Panc1 (cell line): Measurements from ENCODE around the gene EVA1C.

ENCODE experiments used
- CTCF ChIP-seq: fragments of 450-650 bp; IDR thresholded peaks from 2 replicates; pipeline ENCODE4 v1.5.1; 2017; ENCODE audit warnings: mild to moderate bottlenecking
- POLR2AphosphoS5 ChIP-seq: IDR thresholded peaks from 2 replicates; pipeline ENCODE4 v1.6.1; 2012; ENCODE audit warnings: mild to moderate bottlenecking, low read depth, low read length, moderate library complexity
- TF ChIP-seq, protein P1 (sequence below), 2 experiments: IDR thresholded peaks; 2 replicates each; pipeline ENCODE4 v1.6.1; 2011 to 2012; ENCODE audit warnings: low read depth in 2 of 2, control low read depth in 1 of 2, low read length in 1 of 2, mild to moderate bottlenecking in 1 of 2, moderate library complexity in 1 of 2; ENCODE audit not compliant: insufficient read depth in 1 of 2

- TF ChIP-seq CTCF, result no peak
- TF ChIP-seq, protein P1, sequence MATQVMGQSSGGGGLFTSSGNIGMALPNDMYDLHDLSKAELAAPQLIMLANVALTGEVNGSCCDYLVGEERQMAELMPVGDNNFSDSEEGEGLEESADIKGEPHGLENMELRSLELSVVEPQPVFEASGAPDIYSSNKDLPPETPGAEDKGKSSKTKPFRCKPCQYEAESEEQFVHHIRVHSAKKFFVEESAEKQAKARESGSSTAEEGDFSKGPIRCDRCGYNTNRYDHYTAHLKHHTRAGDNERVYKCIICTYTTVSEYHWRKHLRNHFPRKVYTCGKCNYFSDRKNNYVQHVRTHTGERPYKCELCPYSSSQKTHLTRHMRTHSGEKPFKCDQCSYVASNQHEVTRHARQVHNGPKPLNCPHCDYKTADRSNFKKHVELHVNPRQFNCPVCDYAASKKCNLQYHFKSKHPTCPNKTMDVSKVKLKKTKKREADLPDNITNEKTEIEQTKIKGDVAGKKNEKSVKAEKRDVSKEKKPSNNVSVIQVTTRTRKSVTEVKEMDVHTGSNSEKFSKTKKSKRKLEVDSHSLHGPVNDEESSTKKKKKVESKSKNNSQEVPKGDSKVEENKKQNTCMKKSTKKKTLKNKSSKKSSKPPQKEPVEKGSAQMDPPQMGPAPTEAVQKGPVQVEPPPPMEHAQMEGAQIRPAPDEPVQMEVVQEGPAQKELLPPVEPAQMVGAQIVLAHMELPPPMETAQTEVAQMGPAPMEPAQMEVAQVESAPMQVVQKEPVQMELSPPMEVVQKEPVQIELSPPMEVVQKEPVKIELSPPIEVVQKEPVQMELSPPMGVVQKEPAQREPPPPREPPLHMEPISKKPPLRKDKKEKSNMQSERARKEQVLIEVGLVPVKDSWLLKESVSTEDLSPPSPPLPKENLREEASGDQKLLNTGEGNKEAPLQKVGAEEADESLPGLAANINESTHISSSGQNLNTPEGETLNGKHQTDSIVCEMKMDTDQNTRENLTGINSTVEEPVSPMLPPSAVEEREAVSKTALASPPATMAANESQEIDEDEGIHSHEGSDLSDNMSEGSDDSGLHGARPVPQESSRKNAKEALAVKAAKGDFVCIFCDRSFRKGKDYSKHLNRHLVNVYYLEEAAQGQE (IDR thresholded peaks at IDR 0.05; ENCODE audit: insufficient read depth in 1 of 2, low read depth in 2 of 2, low read length in 1 of 2), result no peak
- TF ChIP-seq POLR2AphosphoS5, result no peak
Measured at GRCh38 chr21:32549440-32549839, 136.9 kb downstream of the EVA1C start.
